Tibial artery (tissue), 4 donors: ENCODE results near the gene TAAR1.
"Not testable (repeated sequence)": the region's sequence is repeated elsewhere in the genome, so short reads cannot be mapped to it uniquely, and the experiment has no call there.

Experiments used
- DNase-seq, 2 donors: peaks; one replicate each; pipeline ENCODE4 v3.0.0-alpha.2; 2019
- H3K27ac ChIP-seq, 2 donors: fragments of 200-600 bp; sonication (generic) in 1 of 2; 1 replicate in 1 of 2; 2 replicates in 1 of 2; pipeline ENCODE4 v1.5.1; 2018 to 2019; ENCODE audit warnings: mild to moderate bottlenecking in 1 of 2
- H3K27me3 ChIP-seq, 2 donors: fragments of 200-600 bp; sonication (generic) in 1 of 2; one replicate each; pipeline versions ENCODE4 v1.5.1 to v1.6.0; 2016 to 2019
- H3K36me3 ChIP-seq, 3 donors: fragments of 200-600 bp; sonication (generic) in 2 of 3; one replicate each; pipeline ENCODE4 v1.5.1; 2016 to 2019; ENCODE audit warnings: mild to moderate bottlenecking in 2 of 3
- H3K4me1 ChIP-seq, 4 donors: fragments of 200-600 bp; sonication (generic) in 2 of 4; 1 replicate in 3 of 4; 2 replicates in 1 of 4; pipeline ENCODE4 v1.5.1; 2016 to 2019
- H3K4me3 ChIP-seq, 2 donors: fragments of 200-600 bp; sonication (generic) in 1 of 2; 1 replicate in 1 of 2; 2 replicates in 1 of 2; pipeline ENCODE4 v1.5.1; 2018 to 2019; ENCODE audit warnings: mild to moderate bottlenecking in 2 of 2
- H3K9me3 ChIP-seq, 3 donors: fragments of 200-600 bp; sonication (generic) in 1 of 3; one replicate each; pipeline ENCODE4 v1.5.1; 2016 to 2019
- intact Hi-C: fragments of 100-400 bp; cut with DNase I; formaldehyde crosslinking; loops from one replicate; pipeline ENCODE4 v1.15.0; 2023; ENCODE audit warnings: low total_unique reads
- TF ChIP-seq, protein P1 (sequence below), 2 experiments: fragments of 200-600 bp in 1 of 2; fragments of 450-650 bp in 1 of 2; IDR thresholded peaks; one replicate each; pipeline ENCODE4 v1.5.1; 2017 to 2019; ENCODE audit warnings: antibody characterized with exemption in 2 of 2, mild to moderate bottlenecking in 1 of 2, moderate library complexity in 1 of 2

The TAAR1 gene

DNA sequence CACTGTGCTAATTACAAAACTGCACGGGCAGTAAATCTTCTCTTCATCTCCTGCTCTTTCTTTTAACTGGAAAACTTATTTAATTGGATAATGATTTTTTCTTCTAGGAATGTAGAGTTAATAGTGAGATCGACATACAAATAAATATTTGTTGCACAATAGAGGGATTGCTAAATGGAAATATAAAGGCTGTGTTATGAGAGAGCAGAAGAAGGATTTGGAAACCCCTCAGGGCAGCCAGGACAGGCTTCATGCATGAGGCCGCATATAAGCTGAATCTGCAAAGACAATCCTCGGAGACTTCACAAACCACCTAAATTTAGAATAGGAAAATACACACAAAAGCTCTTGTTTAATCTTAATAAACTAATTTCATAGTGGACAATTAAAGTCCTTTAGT, 2.9 kb upstream of the TAAR1 start:
- TF ChIP-seq, protein P1, sequence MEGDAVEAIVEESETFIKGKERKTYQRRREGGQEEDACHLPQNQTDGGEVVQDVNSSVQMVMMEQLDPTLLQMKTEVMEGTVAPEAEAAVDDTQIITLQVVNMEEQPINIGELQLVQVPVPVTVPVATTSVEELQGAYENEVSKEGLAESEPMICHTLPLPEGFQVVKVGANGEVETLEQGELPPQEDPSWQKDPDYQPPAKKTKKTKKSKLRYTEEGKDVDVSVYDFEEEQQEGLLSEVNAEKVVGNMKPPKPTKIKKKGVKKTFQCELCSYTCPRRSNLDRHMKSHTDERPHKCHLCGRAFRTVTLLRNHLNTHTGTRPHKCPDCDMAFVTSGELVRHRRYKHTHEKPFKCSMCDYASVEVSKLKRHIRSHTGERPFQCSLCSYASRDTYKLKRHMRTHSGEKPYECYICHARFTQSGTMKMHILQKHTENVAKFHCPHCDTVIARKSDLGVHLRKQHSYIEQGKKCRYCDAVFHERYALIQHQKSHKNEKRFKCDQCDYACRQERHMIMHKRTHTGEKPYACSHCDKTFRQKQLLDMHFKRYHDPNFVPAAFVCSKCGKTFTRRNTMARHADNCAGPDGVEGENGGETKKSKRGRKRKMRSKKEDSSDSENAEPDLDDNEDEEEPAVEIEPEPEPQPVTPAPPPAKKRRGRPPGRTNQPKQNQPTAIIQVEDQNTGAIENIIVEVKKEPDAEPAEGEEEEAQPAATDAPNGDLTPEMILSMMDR (IDR thresholded peaks at IDR 0.05): no peak
- no peak for DNase-seq
- Histone ChIP-seq H3K4me1 (no peaks in the 10 kb centered on the region), H3K27ac (no peak overlapping the region), H3K9me3 (no peaks in the 10 kb centered on the region), H3K36me3 (no peaks in the 10 kb centered on the region), H3K4me3 (no peak overlapping the region), H3K27me3 (no peaks in the 10 kb centered on the region)
- intact Hi-C loops: no loop called here

- TF ChIP-seq, protein P1 (IDR thresholded peaks at IDR 0.05): no peak
- Histone ChIP-seq H3K9me3 (no peaks in the 10 kb centered on the region), H3K36me3 (no peaks in the 10 kb centered on the region), H3K27me3 (no peaks in the 10 kb centered on the region), H3K27ac (no peak overlapping the region), H3K4me1 (no peaks in the 10 kb centered on the region), H3K4me3 (no peak overlapping the region)
- no peak for DNase-seq
- intact Hi-C loops: no loop called here
Measured at GRCh38 chr6:132651062-132651461, 7.9 kb downstream of the TAAR1 start.

- no peaks in the 10 kb centered on the region for H3K36me3 ChIP-seq
- no peak for DNase-seq
- TF ChIP-seq, protein P1 (IDR thresholded peaks at IDR 0.05): no peak
- no peaks in the 10 kb centered on the region for H3K9me3 ChIP-seq
- H3K4me1 ChIP-seq: no peaks in the 10 kb centered on the region
- no peak overlapping the region for H3K27ac ChIP-seq
- no peaks in the 10 kb centered on the region for H3K27me3 ChIP-seq
- intact Hi-C loops: no loop called here
- H3K4me3 ChIP-seq: no peak overlapping the region
Measured at GRCh38 chr6:132650429-132650828, 8.6 kb downstream of the TAAR1 start.

GRCh38 chr6:132648828-132649227, 10.2 kb downstream of the TAAR1 start:
- intact Hi-C loops: no loop called here

DNA sequence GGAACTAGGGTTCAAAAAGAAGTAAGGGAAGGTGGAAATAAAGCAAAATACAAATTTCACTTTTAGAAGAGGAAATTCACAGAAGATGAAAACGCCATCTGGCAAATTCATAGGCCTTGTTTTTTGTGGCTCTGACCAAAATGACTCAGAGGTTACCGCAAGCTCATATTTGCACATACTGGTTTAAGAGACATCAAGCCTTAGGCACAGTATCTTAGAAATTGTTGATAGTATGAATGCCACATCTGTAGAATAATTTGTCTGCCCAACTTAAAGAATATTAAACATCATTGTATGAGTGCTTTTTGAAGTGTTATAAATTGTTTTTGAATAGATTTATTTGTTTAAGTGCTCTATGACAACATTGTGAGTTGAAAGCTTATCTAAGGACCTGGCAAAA, 10.6 kb downstream of the TAAR1 start:
- TF ChIP-seq, protein P1 (IDR thresholded peaks at IDR 0.05): no peak
- Histone ChIP-seq H3K27me3 (no peaks in the 10 kb centered on the region), H3K4me1 (no peaks in the 10 kb centered on the region), H3K4me3 (no peak overlapping the region), H3K36me3 (no peaks in the 10 kb centered on the region), H3K27ac (no peak overlapping the region), H3K9me3 (no peaks in the 10 kb centered on the region)
- DNase-seq: no peak
- intact Hi-C loops: no loop called here

More at GRCh38 chr6:132648828-132649227, 10.2 kb downstream of the TAAR1 start:
- Histone ChIP-seq H3K27ac (no peak overlapping the region), H3K4me1 (no peaks in the 10 kb centered on the region), H3K4me3 (no peak overlapping the region), H3K27me3 (no peaks in the 10 kb centered on the region), H3K9me3 (no peaks in the 10 kb centered on the region), H3K36me3 (no peaks in the 10 kb centered on the region)
- TF ChIP-seq, protein P1 (IDR thresholded peaks at IDR 0.05): no peak
- no peak for DNase-seq

DNA sequence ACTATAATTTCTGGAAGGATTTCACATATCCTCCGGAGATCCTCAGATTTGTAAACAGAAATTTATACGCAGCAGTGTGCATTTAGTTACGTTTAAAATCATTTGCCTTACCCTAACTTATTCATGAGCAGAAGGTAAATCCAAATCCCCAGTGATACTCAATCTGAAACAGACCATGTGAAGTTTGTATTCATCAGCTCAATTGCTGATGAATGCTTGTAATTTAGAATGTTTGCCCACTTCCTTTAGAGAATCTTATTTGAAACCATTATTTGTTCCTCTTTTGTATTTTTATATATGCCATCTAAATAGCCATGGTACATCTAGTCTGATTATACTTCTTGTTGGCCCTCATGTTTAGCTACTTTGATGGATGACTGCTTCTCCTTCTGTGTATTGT, 15.4 kb downstream of the TAAR1 start:
- no peaks in the 10 kb centered on the region for H3K9me3 ChIP-seq
- TF ChIP-seq, protein P1 (IDR thresholded peaks at IDR 0.05): no peak
- no peak overlapping the region for H3K27ac ChIP-seq
- H3K4me3 ChIP-seq: no peak overlapping the region
- H3K36me3 ChIP-seq: no peaks in the 10 kb centered on the region
- no peak for DNase-seq
- intact Hi-C loops: no loop called here
- H3K4me1 ChIP-seq: no peaks in the 10 kb centered on the region
- H3K27me3 ChIP-seq: no peaks in the 10 kb centered on the region

GRCh38 chr6:132637135-132637534, 21.8 kb downstream of the TAAR1 start:
- H3K27me3 ChIP-seq, H3K27ac ChIP-seq, H3K4me1 ChIP-seq, H3K4me3 ChIP-seq, intact Hi-C loops, H3K9me3 ChIP-seq, DNase-seq, H3K36me3 ChIP-seq: not testable (repeated sequence)

DNA sequence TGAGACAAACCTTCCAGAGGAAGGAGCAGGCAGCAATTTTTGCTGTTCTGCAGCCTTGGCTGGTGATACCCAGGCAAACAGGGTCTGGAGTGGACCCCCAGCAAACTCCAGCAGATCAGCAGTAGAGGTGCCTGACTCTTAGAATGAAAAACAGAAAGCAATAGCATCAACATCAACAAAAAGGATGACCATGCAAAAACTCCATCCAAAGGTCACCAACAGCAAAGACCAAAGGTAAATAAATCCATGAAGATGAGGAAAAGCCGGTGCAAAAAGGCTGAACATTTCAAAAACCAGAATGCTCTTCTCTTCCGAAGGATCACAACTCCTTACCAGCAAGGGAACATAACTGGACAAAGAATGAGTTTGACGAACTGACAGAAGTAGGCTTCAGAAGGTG, 23.1 kb downstream of the TAAR1 start:
- H3K4me3 ChIP-seq, DNase-seq, intact Hi-C loops, H3K36me3 ChIP-seq, H3K27ac ChIP-seq, H3K4me1 ChIP-seq, H3K9me3 ChIP-seq, H3K27me3 ChIP-seq: not testable (repeated sequence)

GRCh38 chr6:132635288-132635687, 23.7 kb downstream of the TAAR1 start:
- DNase-seq, intact Hi-C loops, H3K27me3 ChIP-seq: not testable (repeated sequence)

More at GRCh38 chr6:132635288-132635687, 23.7 kb downstream of the TAAR1 start:
- not testable (repeated sequence) for H3K4me1 ChIP-seq, H3K9me3 ChIP-seq, H3K36me3 ChIP-seq, H3K27ac ChIP-seq, H3K4me3 ChIP-seq
